A673 (cell line): ENCODE data around the gene CLDN5. TPM values are rescaled to one million over a fixed set of nuclear protein-coding genes. Genes with fewer than 3 reads are reported as not detected.

ENCODE experiments used
- BruUV-seq: library from RNA; stranded (reverse); fragments of 400-500 nt; replicated peaks from 2 replicates; lab custom pipeline; 2021; lab: Mats Ljungman, UMichigan
- CTCF ChIA-PET: fragments of 300-600 bp; sonication (Branson Sonifier 250); formaldehyde crosslinking; loops from one replicate; lab custom pipeline; 2022; ENCODE audit warnings: antibody characterized with exemption; lab: Charles Lee
- POLR2A ChIA-PET: fragments of 300-600 bp; sonication (Branson Sonifier 250); formaldehyde crosslinking; loops from one replicate; lab custom pipeline; 2022; ENCODE audit warnings: antibody characterized with exemption; ENCODE audit not compliant: low non-redundant PET; lab: Charles Lee
- DNase-seq: peaks from one replicate; pipeline ENCODE4 v3.0.0-alpha.2; 2015; ENCODE audit warnings: low spot score
- H3K27ac ChIP-seq: fragments of 200-600 bp; sonication (generic); 2 replicates; pipeline ENCODE4 v1.5.1; 2016; ENCODE audit warnings: mixed run types, low read depth, mild to moderate bottlenecking, mixed read lengths, antibody characterized with exemption, low read length; ENCODE audit not compliant: poor library complexity, severe bottlenecking
- H3K27me3 ChIP-seq: fragments of 200-600 bp; sonication (generic); replicated peaks from 2 replicates; pipeline ENCODE4 v1.6.1; 2017; ENCODE audit warnings: mixed run types, low read depth, mild to moderate bottlenecking, mixed read lengths, antibody characterized with exemption, low read length; ENCODE audit not compliant: insufficient read depth, poor library complexity
- H3K36me3 ChIP-seq: fragments of 200-600 bp; sonication (generic); 2 replicates; pipeline ENCODE4 v1.6.1; 2016; ENCODE audit warnings: mixed run types, mild to moderate bottlenecking, mixed read lengths, antibody characterized with exemption, low read length; ENCODE audit not compliant: insufficient read depth, poor library complexity, severe bottlenecking
- H3K4me1 ChIP-seq: fragments of 200-600 bp; sonication (generic); 2 replicates; pipeline ENCODE4 v1.6.1; 2017; ENCODE audit warnings: mixed run types, mild to moderate bottlenecking, mixed read lengths, antibody characterized with exemption, low read length; ENCODE audit not compliant: insufficient read depth, poor library complexity, severe bottlenecking
- H3K4me3 ChIP-seq: fragments of 200-600 bp; sonication (generic); 2 replicates; pipeline ENCODE4 v1.5.1; 2016; ENCODE audit warnings: low read depth, mixed run types, mild to moderate bottlenecking, mixed read lengths, low read length; ENCODE audit not compliant: poor library complexity, severe bottlenecking
- H3K9me3 ChIP-seq: fragments of 200-600 bp; sonication (generic); 2 replicates; pipeline ENCODE4 v1.6.1; 2016; ENCODE audit warnings: mixed run types, low read depth, mild to moderate bottlenecking, mixed read lengths, antibody characterized with exemption, low read length; ENCODE audit not compliant: poor library complexity, severe bottlenecking
- CTCF ChIP-seq: fragments of 300-800, 200-600 bp; sonication (generic); conservative IDR thresholded peaks from 2 replicates; pipeline ENCODE4 v1.5.1; 2017; ENCODE audit warnings: low read depth, mild to moderate bottlenecking, antibody characterized with exemption, low read length, moderate library complexity, mixed read lengths
- EZH2 ChIP-seq: fragments of 200-600 bp; sonication (generic); IDR thresholded peaks from 2 replicates; pipeline ENCODE4 v1.6.1; 2017; ENCODE audit warnings: borderline replicate concordance, low read depth, mild to moderate bottlenecking, mixed read lengths, antibody characterized with exemption, low read length; ENCODE audit not compliant: poor library complexity, severe bottlenecking
- intact Hi-C: fragments of 100-400 bp; cut with micrococcal nuclease; formaldehyde crosslinking; loops from one replicate; pipeline ENCODE4 v1.10.0; 2022; ENCODE audit not compliant: unreplicated experiment
- total RNA-seq: library from RNA; stranded (reverse); gene quantifications from 2 replicates; pipeline ENCODE4 v1.2.3, GENCODE V29; 2021

CLDN5 gene
- total RNA-seq, 1 experiment from 2014 or later: 0.21 TPM

- ChIA-PET POLR2A (no interaction called here), CTCF (no interaction called here)
- no peak for DNase-seq
- no TSS peak for BruUV-seq
- Histone ChIP-seq H3K4me1 (no peaks in the 10 kb centered on the region), H3K9me3 (no peaks in the 10 kb centered on the region), H3K27me3 (no peaks in the 10 kb centered on the region), H3K36me3 (no peaks in the 10 kb centered on the region), H3K4me3 (no peak overlapping the region), H3K27ac (no peak overlapping the region)
- TF ChIP-seq EZH2: no peak
- TF ChIP-seq CTCF: no peak
- intact Hi-C loops: no loop called here
These were observed 31.4 kb upstream of the CLDN5 start for GRCh38 chr22:19555651-19556050.

- no peaks in the 10 kb centered on the region for H3K36me3 ChIP-seq
- ChIA-PET POLR2A (no interaction called here), CTCF (no interaction called here)
- H3K27ac ChIP-seq: no peak overlapping the region
- TF ChIP-seq CTCF (0 out of 2 replicates have a peak, but pooled peaks have one; percentile 12), EZH2 (no peak)
- H3K4me1 ChIP-seq: no peaks in the 10 kb centered on the region
- no peaks in the 10 kb centered on the region for H3K27me3 ChIP-seq
- H3K9me3 ChIP-seq: no peaks in the 10 kb centered on the region
- no TSS peak for BruUV-seq
- no peak overlapping the region for H3K4me3 ChIP-seq
- intact Hi-C loops: no loop called here
- DNase-seq: peak; percentile 34
These were observed 30.7 kb upstream of the CLDN5 start for GRCh38 chr22:19554834-19555404.

GRCh38 chr22:19553201-19553600 is 29.0 kb upstream of the CLDN5 start:
- ChIA-PET CTCF (no interaction called here), POLR2A (no interaction called here)
- TF ChIP-seq EZH2 (no peak), CTCF (no peak)
- intact Hi-C loops: no loop called here
- H3K4me3 ChIP-seq: no peak overlapping the region
- no peaks in the 10 kb centered on the region for H3K9me3 ChIP-seq
- H3K36me3 ChIP-seq: no peaks in the 10 kb centered on the region
- DNase-seq: no peak
- BruUV-seq: no TSS peak
- no peaks in the 10 kb centered on the region for H3K27me3 ChIP-seq
- H3K27ac ChIP-seq: no peak overlapping the region
- no peaks in the 10 kb centered on the region for H3K4me1 ChIP-seq
